Measurements from ENCODE around the gene KCNIP3. TPM values are rescaled to one million over a fixed set of nuclear protein-coding genes. Genes with fewer than 3 reads are reported as not detected.
A peak's percentile ranks its signal among the peaks of the same experiment; 100 is the strongest.
"Not testable (repeated sequence)": the region's sequence is repeated elsewhere in the genome, so short reads cannot be mapped to it uniquely, and the experiment has no call there.

KCNIP3 gene
- total RNA-seq, 1 donor from 2014 or later = 9.2 TPM

- not testable (repeated sequence) for H3K4me1 Mint-ChIP-seq; H3K36me3 Mint-ChIP-seq; H3K9me3 Mint-ChIP-seq; H3K4me3 Mint-ChIP-seq; H3K27me3 Mint-ChIP-seq (ENCODE audit: low read depth); H3K27ac Mint-ChIP-seq
- peak; percentile 81 for TF ChIP-seq CTCF (IDR thresholded peaks at IDR 0.05; ENCODE audit: unreplicated experiment)
- peak; percentile 56 to 80 for DNase-seq (ENCODE audit: low spot score in 2 of 2, unreplicated experiment in 2 of 2)
Measured at GRCh38 chr2:95414015-95414594, 117.0 kb downstream of the KCNIP3 start.

- not testable (repeated sequence) for H3K36me3 Mint-ChIP-seq
Measured at GRCh38 chr2:95415138-95415537, 118.0 kb downstream of the KCNIP3 start.

GRCh38 chr2:95415561-95415960 lies 118.4 kb downstream of the KCNIP3 start:
- DNase-seq (ENCODE audit: low spot score in 2 of 2, unreplicated experiment in 2 of 2); H3K27ac Mint-ChIP-seq; H3K36me3 Mint-ChIP-seq; H3K27me3 Mint-ChIP-seq (ENCODE audit: low read depth); H3K4me3 Mint-ChIP-seq; H3K9me3 Mint-ChIP-seq; H3K4me1 Mint-ChIP-seq: not testable (repeated sequence)

More at GRCh38 chr2:95415138-95415537, 118.0 kb downstream of the KCNIP3 start:
- DNase-seq (ENCODE audit: low spot score in 2 of 2, unreplicated experiment in 2 of 2); H3K4me3 Mint-ChIP-seq; H3K9me3 Mint-ChIP-seq; H3K27me3 Mint-ChIP-seq (ENCODE audit: low read depth); H3K4me1 Mint-ChIP-seq; H3K27ac Mint-ChIP-seq: not testable (repeated sequence)

GRCh38 chr2:95427196-95427867 lies 130.2 kb downstream of the KCNIP3 start:
- not testable (repeated sequence) for DNase-seq (ENCODE audit: low spot score in 2 of 2, unreplicated experiment in 2 of 2); H3K27ac Mint-ChIP-seq; H3K4me1 Mint-ChIP-seq; H3K4me3 Mint-ChIP-seq; H3K36me3 Mint-ChIP-seq; H3K9me3 Mint-ChIP-seq
- H3K27me3 Mint-ChIP-seq (ENCODE audit: low read depth) = peaks cover 31% of the 10 kb centered on the region

GRCh38 chr2:95429748-95430467 lies 132.8 kb downstream of the KCNIP3 start:
- H3K27me3 Mint-ChIP-seq (ENCODE audit: low read depth) = peaks cover 25% of the 10 kb centered on the region
- H3K4me3 Mint-ChIP-seq; H3K9me3 Mint-ChIP-seq; H3K36me3 Mint-ChIP-seq; H3K27ac Mint-ChIP-seq; H3K4me1 Mint-ChIP-seq; DNase-seq (ENCODE audit: low spot score in 2 of 2, unreplicated experiment in 2 of 2): not testable (repeated sequence)

GRCh38 chr2:95433373-95433772 lies 136.2 kb downstream of the KCNIP3 start:
- not testable (repeated sequence) for H3K4me1 Mint-ChIP-seq; H3K27ac Mint-ChIP-seq; H3K36me3 Mint-ChIP-seq; DNase-seq (ENCODE audit: low spot score in 2 of 2, unreplicated experiment in 2 of 2); H3K27me3 Mint-ChIP-seq (ENCODE audit: low read depth); H3K4me3 Mint-ChIP-seq; H3K9me3 Mint-ChIP-seq

GRCh38 chr2:95433973-95434372 lies 136.8 kb downstream of the KCNIP3 start:
- H3K36me3 Mint-ChIP-seq; H3K27ac Mint-ChIP-seq; DNase-seq (ENCODE audit: low spot score in 2 of 2, unreplicated experiment in 2 of 2); H3K4me3 Mint-ChIP-seq; H3K4me1 Mint-ChIP-seq; H3K9me3 Mint-ChIP-seq; H3K27me3 Mint-ChIP-seq (ENCODE audit: low read depth): not testable (repeated sequence)

GRCh38 chr2:95434507-95435076 lies 137.4 kb downstream of the KCNIP3 start:
- DNase-seq (ENCODE audit: low spot score in 2 of 2, unreplicated experiment in 2 of 2); H3K9me3 Mint-ChIP-seq; H3K27me3 Mint-ChIP-seq (ENCODE audit: low read depth); H3K27ac Mint-ChIP-seq; H3K4me1 Mint-ChIP-seq; H3K36me3 Mint-ChIP-seq; H3K4me3 Mint-ChIP-seq: not testable (repeated sequence)

- H3K27ac Mint-ChIP-seq = not testable (repeated sequence)
Measured at GRCh38 chr2:95435162-95435871, 138.2 kb downstream of the KCNIP3 start.

More at GRCh38 chr2:95435162-95435871, 138.2 kb downstream of the KCNIP3 start:
- H3K4me3 Mint-ChIP-seq; H3K9me3 Mint-ChIP-seq; H3K36me3 Mint-ChIP-seq; H3K4me1 Mint-ChIP-seq; H3K27me3 Mint-ChIP-seq (ENCODE audit: low read depth); DNase-seq (ENCODE audit: low spot score in 2 of 2, unreplicated experiment in 2 of 2): not testable (repeated sequence)

Other genes starting within 250 kb of the KCNIP3 start
- 45.2 to 47.6 TPM (median 45.8 TPM) in 3 replicates for gene MRPS5, start 175.5 kb upstream of the KCNIP3 start, total RNA-seq
- 36.4 to 38.0 TPM (median 37.5 TPM) in 3 replicates for gene ZNF514, start 137.5 kb upstream of the KCNIP3 start, total RNA-seq
- gene ZNF2, start 131.5 kb upstream of the KCNIP3 start, total RNA-seq = 5.9 to 6.2 TPM (median 6.2 TPM) in 3 replicates
- gene ZNF892, start 89.8 kb upstream of the KCNIP3 start, total RNA-seq = 16.7 to 17.2 TPM (median 17.0 TPM) in 3 replicates
- 20.3 to 23.5 TPM (median 22.1 TPM) in 3 replicates for gene PROM2, start 22.9 kb upstream of the KCNIP3 start, total RNA-seq
- gene FAHD2A, start 105.4 kb downstream of the KCNIP3 start, total RNA-seq = 43.3 to 45.2 TPM (median 43.5 TPM) in 3 replicates
- not detected in 3 replicates for gene TRIM43B, start 187.4 kb downstream of the KCNIP3 start, total RNA-seq